SH-SY5Y (cell line): ENCODE measurements around the gene TNFRSF11A.

Experiments used
- GATA2 ChIP-seq: IDR thresholded peaks from 2 replicates; pipeline ENCODE4 v1.6.1; 2011; ENCODE audit warnings: mild to moderate bottlenecking, low read depth, low read length
- GATA3 ChIP-seq: IDR thresholded peaks from 2 replicates; pipeline ENCODE4 v1.6.1; 2011; ENCODE audit warnings: low read depth, mild to moderate bottlenecking, low read length, moderate library complexity

Gene TNFRSF11A

DNA sequence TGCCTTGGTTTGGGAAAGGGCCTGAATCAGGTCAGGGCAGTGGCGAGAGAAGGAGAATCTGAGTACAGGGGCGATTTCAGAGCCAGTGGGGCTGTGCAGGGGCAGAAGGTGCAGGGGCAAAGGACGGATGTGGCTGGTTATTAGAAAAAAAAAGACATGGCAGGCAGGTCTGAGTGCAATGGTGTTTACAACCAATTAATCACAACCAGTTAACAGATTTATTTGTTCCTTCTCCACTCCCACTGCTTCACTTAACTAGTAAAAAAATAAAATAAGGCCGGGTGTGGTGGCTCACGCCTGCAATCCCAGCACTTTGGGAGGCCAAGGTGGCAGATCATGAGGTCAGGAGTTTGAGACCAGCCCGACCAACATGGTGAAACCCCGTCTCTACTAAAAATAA, 5.5 kb downstream of the TNFRSF11A start:
- no peak for TF ChIP-seq GATA2
- no peak for TF ChIP-seq GATA3

DNA sequence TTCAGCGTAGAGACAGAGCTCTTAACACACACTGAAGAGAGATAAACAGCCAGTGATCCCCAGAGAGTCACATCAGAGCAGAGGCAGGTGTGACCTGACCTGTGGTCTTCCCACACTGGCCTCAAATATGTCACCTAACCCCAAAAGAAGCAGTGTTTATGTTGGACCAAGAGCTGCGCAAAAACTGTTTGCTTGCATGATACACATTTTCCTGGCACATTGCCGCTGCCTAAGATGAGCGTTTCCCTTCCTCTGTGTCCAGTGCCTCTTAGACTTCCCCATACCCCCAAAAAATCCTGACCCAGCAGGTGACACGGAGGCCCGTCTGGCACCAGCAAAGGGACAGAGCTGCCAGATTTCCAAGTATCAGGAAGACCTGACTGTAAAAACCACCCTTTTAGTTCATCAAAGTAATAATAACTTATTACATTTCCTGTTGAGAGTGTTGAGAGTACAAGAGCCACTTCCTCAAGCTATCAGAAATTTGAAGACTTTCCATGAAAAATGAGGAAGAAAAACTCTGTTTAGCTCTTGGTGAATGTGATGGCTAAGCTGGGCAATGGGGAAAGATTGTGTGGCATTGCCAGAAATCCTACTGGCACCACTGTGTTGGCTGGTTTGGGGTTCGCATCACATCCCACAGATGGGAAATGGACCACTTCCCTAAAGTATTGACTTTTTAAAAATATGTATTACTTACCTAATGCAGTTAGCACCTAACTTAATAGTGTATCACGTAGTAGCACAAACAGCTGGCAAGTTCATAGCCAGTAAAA, 6.7 kb downstream of the TNFRSF11A start:
- TF ChIP-seq GATA2, result no peak
- no peak for TF ChIP-seq GATA3

DNA sequence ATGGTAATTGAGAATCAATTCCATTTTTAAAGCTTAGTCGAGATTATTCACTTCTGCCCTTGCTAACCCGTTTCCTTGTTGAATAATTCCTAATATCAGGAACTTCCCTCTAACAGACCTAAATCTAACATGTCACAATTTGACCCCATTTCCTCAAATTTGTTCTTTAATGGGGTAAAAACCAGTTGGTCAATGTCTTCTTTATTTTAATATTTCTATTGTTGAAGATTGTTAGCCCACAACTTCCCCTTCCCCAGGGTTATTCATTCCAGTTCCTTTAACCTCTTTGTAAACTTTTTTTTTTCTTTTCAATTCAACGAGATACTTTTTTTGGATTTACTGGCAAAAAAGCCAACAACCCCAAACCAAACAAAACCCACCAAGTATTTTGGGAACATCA, 7.3 kb downstream of the TNFRSF11A start:
- TF ChIP-seq GATA3, result no peak
- no peak for TF ChIP-seq GATA2

DNA sequence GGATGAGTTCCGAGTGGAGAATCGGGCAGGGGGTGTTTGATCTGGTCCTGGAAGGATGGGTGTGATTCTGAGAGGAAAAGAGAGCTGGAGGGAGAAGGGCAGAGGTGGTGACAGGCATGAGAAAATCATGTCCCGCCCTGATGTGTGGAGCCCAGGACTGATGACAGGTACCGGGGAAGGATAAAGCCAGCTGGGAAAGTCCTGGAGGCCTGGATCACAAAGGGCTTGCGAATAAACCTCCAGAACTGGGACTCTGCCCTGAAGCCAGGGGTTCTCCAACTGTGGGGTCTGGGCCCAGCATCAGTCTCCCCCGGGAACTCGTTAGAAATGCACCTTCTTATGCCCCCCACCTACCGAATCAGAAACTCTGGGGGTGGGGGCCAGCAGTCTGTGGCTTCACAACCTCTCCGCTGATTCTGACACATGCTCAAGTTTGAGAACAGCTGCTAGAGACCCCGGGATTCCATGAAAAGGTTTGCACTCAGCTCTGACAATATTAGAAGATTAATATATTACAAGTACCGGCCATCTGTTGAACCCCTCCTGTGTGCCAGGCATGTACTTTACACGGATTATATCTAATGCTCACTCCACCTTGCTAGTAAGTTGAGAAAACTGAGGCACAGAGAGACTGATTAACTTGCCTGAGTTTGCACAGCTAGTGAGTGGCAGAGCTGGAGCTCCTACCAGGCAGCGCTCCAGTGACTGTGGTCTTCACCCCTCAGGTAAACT, 8.0 kb downstream of the TNFRSF11A start:
- no peak for TF ChIP-seq GATA2
- TF ChIP-seq GATA3, result no peak

DNA sequence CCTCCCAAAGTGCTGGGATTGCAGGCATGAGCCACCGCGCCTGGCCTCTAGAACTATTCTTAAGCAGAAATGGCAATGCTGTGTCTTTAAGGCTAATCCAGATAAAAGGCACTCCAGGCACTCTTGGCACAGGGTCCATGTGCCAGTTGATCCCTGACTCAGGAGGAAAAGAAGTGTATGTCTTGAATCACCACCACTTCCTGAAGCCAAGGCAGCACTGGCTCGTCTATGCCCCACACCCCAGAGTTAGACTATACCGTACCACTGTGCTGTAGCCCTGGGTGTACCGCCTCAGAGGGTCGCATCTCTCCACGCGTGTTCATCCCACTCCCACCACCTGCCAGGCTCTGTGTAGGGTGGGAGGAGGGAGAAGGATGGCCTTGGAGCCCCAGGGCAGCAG, 9.0 kb downstream of the TNFRSF11A start:
- no peak for TF ChIP-seq GATA2

DNA sequence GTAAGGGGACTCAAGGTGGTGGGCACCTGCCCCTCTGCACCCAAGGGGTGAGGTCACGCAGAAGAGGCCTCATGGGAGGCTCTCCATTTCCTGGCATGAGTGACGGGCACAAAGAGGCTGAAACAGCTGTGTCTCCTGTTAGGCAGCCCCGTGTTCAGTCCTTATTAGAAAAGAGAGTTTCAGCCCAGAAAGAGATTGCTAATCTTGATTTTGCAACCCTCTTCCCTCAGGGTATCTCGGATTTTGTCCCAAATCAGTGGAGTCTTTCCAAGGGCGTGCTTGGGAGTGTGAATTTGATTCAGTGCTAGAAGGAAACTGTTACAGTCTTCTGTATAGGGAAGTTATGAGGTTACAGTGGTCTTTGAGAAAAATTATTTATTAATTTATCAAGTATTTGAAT, 10.4 kb downstream of the TNFRSF11A start:
- TF ChIP-seq GATA2 (no peak), GATA3 (no peak)

DNA sequence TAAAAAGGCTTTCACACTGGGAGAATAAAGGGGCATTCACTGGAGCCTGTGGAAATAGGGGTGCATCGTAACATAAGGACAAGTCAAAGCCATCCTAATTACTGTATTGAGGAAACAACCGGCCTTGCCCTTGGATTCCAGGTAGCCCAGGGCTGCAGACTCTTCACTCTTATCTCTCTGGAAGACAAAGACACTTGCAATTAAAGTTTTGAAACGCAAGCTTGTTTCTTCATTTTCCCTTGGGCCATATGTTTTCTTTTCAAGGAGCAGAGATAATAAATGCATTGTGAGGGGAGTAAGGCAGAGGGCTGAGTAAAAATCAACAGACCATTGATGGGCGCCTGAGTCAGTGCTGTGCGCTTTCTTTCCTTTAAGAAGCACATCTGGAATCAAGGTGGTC, 11.5 kb downstream of the TNFRSF11A start:
- TF ChIP-seq GATA3 (no peak), GATA2 (no peak)

DNA sequence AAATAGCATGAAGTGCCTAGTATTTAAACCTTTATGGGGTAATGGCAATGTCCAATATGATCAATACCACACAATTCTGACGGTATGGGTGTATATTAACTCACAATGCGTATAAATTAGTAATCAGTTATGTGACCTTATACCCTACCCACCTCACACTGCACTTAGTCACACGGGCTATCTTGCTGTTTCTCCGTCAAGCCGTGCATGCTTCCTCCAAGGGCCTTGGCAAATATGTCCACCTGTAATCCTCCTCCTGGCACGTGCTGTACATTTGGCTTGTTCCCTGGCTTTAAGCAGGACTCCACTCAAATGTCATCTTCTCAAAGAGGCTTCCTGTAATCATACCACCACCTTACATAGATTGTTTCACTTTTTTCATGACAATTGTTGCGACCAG, 12.2 kb downstream of the TNFRSF11A start:
- TF ChIP-seq GATA3 (no peak), GATA2 (no peak)

DNA sequence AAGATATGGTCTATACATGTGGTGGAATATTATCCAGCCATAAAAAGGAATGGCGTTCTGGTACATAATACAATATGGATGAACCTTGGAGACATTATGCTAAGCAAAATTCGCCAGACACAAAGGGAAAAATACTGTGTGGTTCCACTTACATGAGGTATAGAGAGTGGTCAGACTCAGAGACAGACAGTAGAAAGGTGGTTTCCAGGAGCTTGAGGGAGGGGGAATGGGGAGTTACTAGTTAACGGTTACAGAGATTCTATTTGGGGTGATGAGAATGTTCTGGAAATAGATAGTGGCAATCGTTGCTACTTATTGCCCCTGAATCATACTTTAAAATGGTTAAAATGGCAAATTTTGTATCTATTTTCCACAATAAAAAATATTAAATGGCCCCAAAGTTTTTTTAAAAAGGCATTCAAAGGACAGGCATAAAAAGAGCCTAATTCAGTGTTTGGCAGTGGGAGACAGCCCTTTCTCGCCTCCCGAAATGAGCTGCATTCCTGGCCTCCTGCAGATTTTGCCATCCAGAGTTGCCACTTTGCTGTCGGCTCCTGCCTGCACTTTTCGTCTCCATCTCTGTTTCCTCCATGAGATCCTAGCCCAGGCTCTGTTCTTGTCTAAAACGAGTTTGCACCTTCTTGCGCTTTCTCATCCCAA, 13.5 kb downstream of the TNFRSF11A start:
- no peak for TF ChIP-seq GATA2
- no peak for TF ChIP-seq GATA3

DNA sequence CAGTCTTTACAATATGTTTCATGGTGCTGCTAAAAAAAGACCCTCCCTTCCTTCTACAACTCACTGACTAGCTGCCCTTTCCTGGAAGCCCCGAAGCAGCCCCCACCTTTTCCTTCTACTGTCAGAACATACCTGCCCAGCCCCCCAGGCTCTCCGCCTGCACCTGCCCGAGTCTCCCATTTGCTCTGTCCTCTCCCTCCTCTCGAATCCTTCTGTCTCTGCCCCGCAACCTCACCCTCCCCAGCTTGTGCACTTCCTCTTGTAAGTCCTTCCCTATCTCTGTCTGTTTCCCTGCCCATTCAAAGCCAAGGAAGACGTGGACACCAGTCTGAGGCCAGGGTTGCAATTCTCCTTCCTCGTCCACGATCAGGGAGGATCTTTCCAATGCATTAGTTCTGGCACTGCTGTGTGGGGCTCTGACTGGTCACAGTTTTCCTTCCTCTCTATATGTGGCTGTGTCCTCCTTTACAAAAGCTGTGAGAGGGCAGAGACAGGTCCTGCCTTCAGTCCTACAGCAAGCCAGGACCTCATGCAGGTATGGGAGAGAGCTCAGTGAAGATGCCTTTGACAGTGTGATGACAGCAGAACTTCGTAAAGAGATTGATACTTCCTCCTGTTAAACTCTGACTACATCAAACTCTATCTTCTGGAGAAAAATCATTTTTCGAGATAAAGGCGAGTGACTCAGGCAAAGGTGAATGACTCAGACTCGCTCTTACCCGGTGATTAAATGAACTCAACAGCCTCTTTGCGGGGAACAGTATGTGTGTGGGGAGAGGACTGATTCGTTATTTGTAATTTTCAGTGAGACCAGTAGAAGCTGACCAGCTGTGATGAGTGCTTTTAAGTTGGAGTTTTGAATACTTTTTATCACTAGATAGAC, 14.2 kb downstream of the TNFRSF11A start:
- TF ChIP-seq GATA3 (no peak), GATA2 (no peak)

DNA sequence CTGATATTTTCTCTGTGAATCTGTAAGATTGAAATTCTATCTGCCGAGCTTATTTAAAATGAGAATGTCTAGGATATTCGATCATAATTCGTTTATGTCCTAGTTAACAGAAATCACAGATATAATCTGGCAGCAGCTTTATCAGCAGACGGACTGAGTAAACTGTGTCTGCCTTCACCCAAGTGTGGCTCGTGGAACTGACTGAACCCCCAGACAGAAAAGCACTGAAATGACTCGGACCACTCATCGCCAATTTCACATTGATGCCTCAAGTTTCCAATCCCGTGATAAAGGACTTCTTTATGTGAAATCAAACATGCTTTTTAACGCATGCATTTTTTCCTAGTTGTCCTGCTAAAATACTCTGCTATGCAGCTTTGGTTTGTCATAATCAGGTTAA, 15.9 kb downstream of the TNFRSF11A start:
- TF ChIP-seq GATA3 (no peak), GATA2 (no peak)

DNA sequence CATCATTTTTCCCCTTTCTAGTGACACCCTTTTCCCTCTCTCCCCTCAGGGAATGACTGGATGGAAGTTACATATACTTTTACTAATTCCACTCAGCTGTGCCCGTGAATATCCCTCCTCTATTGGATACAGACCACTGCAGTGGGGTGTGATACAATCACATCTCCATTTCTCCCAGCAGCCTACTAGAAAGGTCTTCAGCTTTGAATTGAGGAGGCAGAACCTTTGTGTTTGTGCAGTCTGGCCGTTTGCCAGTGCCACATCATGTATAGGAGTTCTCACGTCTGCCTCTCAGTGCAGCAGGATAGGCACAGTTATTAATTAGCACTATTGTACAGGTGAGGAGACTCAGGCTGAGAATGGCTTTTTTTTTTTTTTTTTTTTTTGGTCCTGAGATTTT, 16.4 kb downstream of the TNFRSF11A start:
- TF ChIP-seq GATA2 (peak; percentile 26; the same call in 1 of the 2 replicates), GATA3 (no peak)

DNA sequence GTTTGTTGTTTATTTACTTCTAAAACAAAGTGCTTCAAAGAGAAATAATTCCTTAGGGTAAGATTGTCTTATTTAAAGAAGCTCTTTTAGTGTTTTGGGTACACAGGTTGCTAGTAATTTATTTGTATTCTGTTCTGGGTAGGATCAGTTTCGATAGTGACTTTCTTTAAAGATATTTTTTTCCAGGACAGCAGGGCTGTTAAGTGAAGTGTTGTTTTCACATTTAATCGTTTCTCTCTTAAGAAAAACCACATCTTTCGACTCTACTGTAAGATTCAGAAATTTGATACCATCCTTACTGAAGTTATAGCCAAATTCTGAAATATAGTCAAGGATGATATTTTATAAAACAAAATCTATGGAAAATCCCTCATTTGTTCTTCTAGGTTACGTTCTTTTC, 17.8 kb downstream of the TNFRSF11A start:
- no peak for TF ChIP-seq GATA2
- TF ChIP-seq GATA3, result no peak

DNA sequence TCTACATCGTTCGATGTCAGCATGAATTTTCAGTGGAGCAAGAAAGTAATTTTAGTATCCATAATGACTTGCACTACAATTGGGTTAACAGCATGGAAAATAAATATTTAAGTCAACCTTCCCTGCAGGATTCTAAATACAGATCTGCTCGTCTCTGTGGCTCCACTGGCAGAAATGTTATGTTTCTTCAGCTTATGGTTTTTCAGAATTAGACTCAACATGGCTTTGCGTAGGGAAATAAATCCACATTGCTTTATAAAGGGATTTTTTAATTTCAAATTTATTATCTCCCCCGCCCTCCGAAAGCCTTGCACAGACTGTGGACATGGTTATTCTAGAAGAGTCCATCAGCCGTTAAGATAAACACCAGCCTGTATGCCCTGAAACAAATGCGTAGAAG, 18.2 kb downstream of the TNFRSF11A start:
- TF ChIP-seq GATA2, result no peak
- TF ChIP-seq GATA3, result no peak
